ENCODE results near the gene MED12L. TPM values are rescaled to one million over a fixed set of nuclear protein-coding genes. Genes with fewer than 3 reads are reported as not detected.

The MED12L gene
- total RNA-seq, 1 experiment from 2014 or later = 6.4 TPM

- H3K9ac ChIP-seq (ENCODE audit: low read length) = no peak overlapping the region
- TF ChIP-seq ZFX (IDR thresholded peaks at IDR 0.05) = no peak
- no peak for TF ChIP-seq SIN3A (IDR thresholded peaks at IDR 0.05; ENCODE audit: low read depth)
- no peak for TF ChIP-seq MAX (IDR thresholded peaks at IDR 0.05)
- no peak for TF ChIP-seq EZH2phosphoT487 (IDR thresholded peaks at IDR 0.05; ENCODE audit: borderline replicate concordance)
- TF ChIP-seq FOSL1 (IDR thresholded peaks at IDR 0.05; ENCODE audit: low read depth) = no peak
- TF ChIP-seq CTCF (IDR thresholded peaks at IDR 0.05 in 2 of 3, conservative IDR thresholded peaks at IDR 0.05 in 1 of 3; ENCODE audit: borderline replicate concordance in 1 of 3, insufficient read depth in 1 of 3, low read depth in 2 of 3, low read length in 2 of 3) = no peak
- CTCF ChIA-PET = interaction anchor here (1.6 kb wide), 1 partner anchor 8 kb away, joined by 5 read pairs; no protein-coding TSS in a partner anchor
- no TSS peak for BruUV-seq (replicated peaks)
- DNase-seq (ENCODE audit: low read depth, low spot score) (no peak), ATAC-seq (no peak)
- H3K79me2 ChIP-seq (ENCODE audit: insufficient read depth, low read length) = no peaks in the 10 kb centered on the region
- no peaks in the 10 kb centered on the region for H4K20me1 ChIP-seq (ENCODE audit: insufficient read depth)
- H3K4me2 ChIP-seq (ENCODE audit: low read length) = no peak overlapping the region
- peaks cover 43 to 46% of the 10 kb centered on the region in 2 experiments for H3K4me1 ChIP-seq (ENCODE audit: control insufficient read depth in 1 of 2, insufficient read depth in 2 of 2, low read length in 2 of 2)
- no peak overlapping the region for H2AFZ ChIP-seq (ENCODE audit: low read depth, low read length, poor library complexity, severe bottlenecking)
- no peaks in the 10 kb centered on the region for H3K36me3 ChIP-seq (ENCODE audit: control insufficient read depth in 1 of 2, insufficient read depth in 2 of 2, low read length in 2 of 2)
- no peaks in the 10 kb centered on the region for H3K9me2 ChIP-seq (ENCODE audit: insufficient read depth)
- no peaks in the 10 kb centered on the region for H3K27me3 ChIP-seq (ENCODE audit: insufficient read depth, low read length)
- no peaks in the 10 kb centered on the region for H3K9me3 ChIP-seq (ENCODE audit: control insufficient read depth in 1 of 2, insufficient read depth in 1 of 2, low read depth in 1 of 2, low read length in 2 of 2)
- POLR2A ChIA-PET = no interaction called here
- no peak overlapping the region for H3K27ac ChIP-seq (ENCODE audit: low read depth, low read length)
- intact Hi-C loops (cut with micrococcal nuclease) = no loop called here
- H3K4me3 ChIP-seq (replicated peaks in 1 of 2; ENCODE audit: low read depth in 1 of 2, low read length in 2 of 2) = no peak overlapping the region
- RAD21 ChIA-PET (ENCODE audit: low non-redundant PET in 1 of 2, low total read pairs in 2 of 2, uncharacterized antibody in 2 of 2, unreplicated experiment in 2 of 2) = no interaction called here
Measured at GRCh38 chr3:151319628-151320027, 234.2 kb downstream of the MED12L start.

- no peak overlapping the region for H2AFZ ChIP-seq (ENCODE audit: low read depth, low read length, poor library complexity, severe bottlenecking)
Measured at GRCh38 chr3:151320131-151320530, 234.7 kb downstream of the MED12L start.

More at GRCh38 chr3:151320131-151320530, 234.7 kb downstream of the MED12L start:
- ATAC-seq (no peak), DNase-seq (ENCODE audit: low read depth, low spot score) (no peak)
- BruUV-seq (replicated peaks) = no TSS peak
- Histone ChIP-seq H3K4me1 (ENCODE audit: control insufficient read depth in 1 of 2, insufficient read depth in 2 of 2, low read length in 2 of 2) (peaks cover 38 to 41% of the 10 kb centered on the region in 2 experiments), H3K36me3 (ENCODE audit: control insufficient read depth in 1 of 2, insufficient read depth in 2 of 2, low read length in 2 of 2) (no peaks in the 10 kb centered on the region), H3K9me2 (ENCODE audit: insufficient read depth) (no peaks in the 10 kb centered on the region), H3K4me3 (replicated peaks in 1 of 2; ENCODE audit: low read depth in 1 of 2, low read length in 2 of 2) (no peak overlapping the region), H3K9ac (ENCODE audit: low read length) (no peak overlapping the region), H3K79me2 (ENCODE audit: insufficient read depth, low read length) (no peaks in the 10 kb centered on the region), H3K9me3 (ENCODE audit: control insufficient read depth in 1 of 2, insufficient read depth in 1 of 2, low read depth in 1 of 2, low read length in 2 of 2) (no peaks in the 10 kb centered on the region), H3K27me3 (ENCODE audit: insufficient read depth, low read length) (no peaks in the 10 kb centered on the region), H4K20me1 (ENCODE audit: insufficient read depth) (no peaks in the 10 kb centered on the region), H3K27ac (ENCODE audit: low read depth, low read length) (no peak overlapping the region), H3K4me2 (ENCODE audit: low read length) (no peak overlapping the region)
- no peak for TF ChIP-seq ZBTB33 (IDR thresholded peaks at IDR 0.05; ENCODE audit: extremely low read depth, insufficient replicate concordance, low read length)
- ChIA-PET RAD21 (ENCODE audit: low non-redundant PET in 1 of 2, low total read pairs in 2 of 2, uncharacterized antibody in 2 of 2, unreplicated experiment in 2 of 2) (no interaction called here), POLR2A (no interaction called here), CTCF (no interaction called here)
- intact Hi-C loops (cut with micrococcal nuclease) = no loop called here
